ENCODE measurements around the gene F8.

The F8 gene

GRCh38 chrX:155022585-155022984 is at the start of gene F8:
Gene F8 (minus strand): TSS chrX:155022723. CDS start chrX:155022552, 171 bp downstream.
- no peak for DNase-seq (ENCODE audit: low read depth in 2 of 2)

DNA sequence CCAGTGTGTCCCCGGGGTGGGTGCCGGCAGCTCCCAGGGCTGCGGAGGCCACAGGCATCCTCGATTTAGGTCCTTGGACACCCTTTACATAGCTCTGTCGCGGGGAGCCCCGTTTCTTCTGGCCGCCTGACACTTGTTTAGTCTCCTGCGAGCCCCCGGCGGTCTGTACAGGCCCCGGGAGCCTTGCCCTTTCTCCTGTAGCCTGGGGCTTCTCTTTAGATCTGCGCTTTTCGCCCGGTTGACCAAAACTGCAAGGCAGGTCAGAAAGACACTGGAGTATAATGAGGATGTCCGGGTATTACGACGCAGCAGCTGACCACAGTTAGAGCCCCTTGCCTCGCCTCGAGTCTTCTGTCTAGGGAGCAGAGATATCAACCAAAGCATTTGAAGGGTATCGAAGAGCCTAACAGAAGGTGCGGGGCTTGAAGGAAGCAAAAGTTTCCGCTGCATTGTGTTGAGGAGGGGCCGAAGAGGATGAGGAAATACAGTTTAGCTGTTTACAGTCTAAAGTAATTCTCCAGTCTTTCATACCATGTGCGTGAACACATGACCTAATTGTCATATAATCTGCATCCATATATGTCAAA is 49.3 kb upstream of the F8 start:
- DNase-seq (ENCODE audit: low read depth in 2 of 2): no peak

DNA sequence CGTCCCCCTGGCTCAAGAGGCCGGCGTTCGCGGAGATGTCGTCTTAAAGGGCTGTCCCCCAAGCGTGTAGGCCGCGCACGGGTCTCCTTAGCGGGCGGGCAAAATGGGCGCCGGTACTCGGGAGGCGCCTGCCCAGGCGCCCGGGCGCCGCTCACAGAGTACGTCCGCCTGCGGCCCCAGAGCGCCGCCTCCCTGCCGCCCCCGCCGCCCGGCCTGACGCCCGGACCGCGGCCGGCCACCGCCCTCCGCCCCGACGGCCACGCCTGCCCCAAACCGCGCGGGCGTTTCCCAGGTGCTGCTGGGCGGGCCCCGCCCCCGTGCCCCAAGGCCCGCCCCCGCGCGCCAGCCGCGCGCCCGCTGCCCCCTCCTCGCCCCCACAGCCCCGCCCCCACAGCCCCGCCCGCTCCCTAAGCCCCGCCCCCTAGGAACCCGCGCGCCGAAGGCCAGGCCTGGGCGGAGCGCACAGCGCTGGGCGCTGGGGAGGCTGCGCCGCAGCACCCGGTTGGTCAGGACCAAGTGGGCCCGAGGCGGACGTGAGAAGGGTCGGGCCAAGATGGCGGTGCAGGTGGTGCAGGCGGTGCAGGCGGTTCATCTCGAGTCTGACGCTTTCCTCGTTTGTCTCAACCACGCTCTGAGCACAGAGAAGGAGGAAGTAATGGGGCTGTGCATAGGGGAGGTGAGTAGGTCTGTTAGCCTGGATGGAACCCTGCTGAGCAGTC is 48.6 kb upstream of the F8 start, which contains the start of the genes BRCC3, CMC4 and MTCP1:
Gene BRCC3, plus strand, starts transcription at position 534 of the 719 bp plus-strand sequence. Its CDS starts 20 bp downstream, at position 554.
Gene CMC4, minus strand, starts transcription at position 162 of the 719 bp plus-strand sequence. CDS start 7,113 bp downstream, outside the sequence.
Gene MTCP1, minus strand, starts transcription at position 162 of the 719 bp plus-strand sequence. CDS start 5,126 bp downstream, outside the sequence.
- DNase-seq (ENCODE audit: low read depth in 2 of 2): peak; percentile 34 to 72

DNA sequence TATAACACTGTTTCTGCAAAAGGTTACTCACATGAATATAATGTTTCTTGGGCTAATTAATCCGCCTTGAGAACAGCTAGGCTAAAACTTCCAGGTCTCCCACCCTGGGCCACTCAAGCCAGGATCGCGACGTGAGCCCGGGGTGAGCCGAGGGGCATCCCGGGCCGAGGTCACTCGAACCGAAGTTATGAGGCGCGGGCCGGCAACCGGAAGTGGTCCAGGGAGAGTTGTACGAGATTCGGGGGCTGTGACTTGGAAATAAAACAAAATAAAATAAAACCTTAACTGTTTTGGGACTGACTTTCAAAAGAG is 48.1 kb upstream of the F8 start:
- DNase-seq (ENCODE audit: low read depth in 2 of 2): no peak

GRCh38 chrX:155070038-155070437 is 47.5 kb upstream of the F8 start:
- DNase-seq (ENCODE audit: low read depth in 2 of 2): no peak

- no peak for DNase-seq (ENCODE audit: low read depth in 2 of 2)
Observed at GRCh38 chrX:155069414-155069813, 46.9 kb upstream of the F8 start.

DNA sequence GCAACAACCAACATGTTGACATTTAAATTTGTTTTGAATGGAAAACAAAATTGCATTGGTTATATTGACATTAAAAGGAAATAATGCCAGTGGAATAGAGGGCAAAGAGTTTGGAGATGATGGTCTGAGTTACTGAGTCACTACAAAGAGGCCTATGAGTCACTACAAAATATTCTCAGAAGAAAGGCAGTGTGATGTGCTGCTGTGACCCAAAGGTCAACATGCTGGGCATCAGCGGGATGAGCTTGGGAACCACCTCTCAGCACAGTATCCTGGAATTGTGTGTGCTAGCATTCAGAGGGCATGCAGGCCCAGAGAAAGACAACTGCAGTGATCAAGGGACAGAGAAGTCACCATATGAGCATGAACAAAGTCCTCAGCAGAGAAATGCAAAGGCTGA is 45.6 kb upstream of the F8 start:
- no peak for DNase-seq (ENCODE audit: low read depth in 2 of 2)

- no peak for DNase-seq (ENCODE audit: low read depth in 2 of 2)
Observed at GRCh38 chrX:155065035-155065734, 42.7 kb upstream of the F8 start.

- DNase-seq (ENCODE audit: low read depth in 2 of 2): no peak
Observed at GRCh38 chrX:155061760-155062159, 39.2 kb upstream of the F8 start.

DNA sequence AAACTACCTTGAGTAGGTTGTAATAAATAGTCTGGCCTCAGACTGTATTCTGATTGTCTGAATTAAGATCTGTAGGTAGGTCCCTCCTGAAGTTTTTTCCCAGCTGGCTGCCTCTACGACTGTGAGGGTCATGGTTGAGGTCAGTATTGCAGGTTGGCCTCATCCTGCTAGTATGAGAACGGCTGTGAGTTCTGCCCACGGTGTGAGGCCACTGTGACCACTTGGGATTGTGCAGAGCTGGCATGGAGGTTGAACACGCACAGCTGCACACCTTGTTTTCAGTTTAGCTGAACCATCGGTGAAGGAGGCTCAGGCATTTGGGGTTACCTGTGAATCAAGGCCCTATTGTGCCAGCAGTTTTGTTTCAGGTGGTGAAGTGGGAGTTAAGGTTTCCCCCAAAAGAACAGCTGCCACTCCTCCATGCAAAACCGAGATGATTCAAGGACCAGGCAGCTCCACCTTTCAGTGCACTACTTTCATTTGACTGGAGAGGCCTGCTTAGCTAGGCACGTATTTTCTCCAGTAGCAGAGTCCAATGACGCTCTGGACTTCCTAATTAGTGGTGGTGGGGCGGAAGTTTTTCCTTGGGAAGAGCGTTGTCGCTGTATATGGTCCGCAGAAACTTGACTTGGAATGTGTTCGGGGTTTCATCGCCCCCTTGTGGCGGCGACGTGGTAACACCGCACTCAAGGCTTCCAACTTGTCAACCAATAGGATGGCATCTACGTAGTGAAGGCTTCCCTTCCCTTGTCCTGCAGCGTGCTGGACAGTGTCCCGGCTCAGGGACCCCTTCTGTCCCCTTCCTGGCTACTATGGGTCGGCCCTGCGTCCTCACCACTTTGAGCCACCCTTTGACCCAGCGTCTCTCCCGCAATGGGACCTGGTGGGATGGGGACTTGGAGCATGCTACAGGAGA is 34.6 kb upstream of the F8 start:
- DNase-seq (ENCODE audit: low read depth in 2 of 2): peak in 1 of 2 donors; percentile 21

- DNase-seq (ENCODE audit: low read depth in 2 of 2): no peak
Observed at GRCh38 chrX:155056471-155056870, 33.9 kb upstream of the F8 start.

GRCh38 chrX:155055494-155055893 is 33.0 kb upstream of the F8 start:
- no peak for DNase-seq (ENCODE audit: low read depth in 2 of 2)

GRCh38 chrX:155054255-155054654 is 31.7 kb upstream of the F8 start:
- no peak for DNase-seq (ENCODE audit: low read depth in 2 of 2)

DNA sequence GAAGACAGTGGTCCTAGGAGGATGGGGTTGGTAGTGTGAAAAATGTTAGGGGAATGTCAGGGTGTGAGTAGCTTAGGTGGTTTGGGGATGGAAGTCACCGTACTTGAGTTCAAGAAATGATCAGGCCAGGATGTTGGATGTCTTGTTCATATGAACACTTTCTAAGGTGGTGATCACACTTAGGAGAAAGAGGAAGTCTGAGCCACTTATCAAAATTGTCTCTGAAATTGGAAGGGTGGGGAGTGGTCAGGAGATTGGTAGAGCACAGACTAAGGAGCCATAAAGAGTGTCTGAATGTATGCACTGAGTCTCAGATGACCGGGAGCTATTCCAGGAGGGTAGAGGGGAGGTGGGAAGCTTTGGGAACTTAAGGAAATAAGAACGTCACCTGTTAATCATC is 31.1 kb upstream of the F8 start:
- DNase-seq (ENCODE audit: low read depth in 2 of 2): no peak

DNA sequence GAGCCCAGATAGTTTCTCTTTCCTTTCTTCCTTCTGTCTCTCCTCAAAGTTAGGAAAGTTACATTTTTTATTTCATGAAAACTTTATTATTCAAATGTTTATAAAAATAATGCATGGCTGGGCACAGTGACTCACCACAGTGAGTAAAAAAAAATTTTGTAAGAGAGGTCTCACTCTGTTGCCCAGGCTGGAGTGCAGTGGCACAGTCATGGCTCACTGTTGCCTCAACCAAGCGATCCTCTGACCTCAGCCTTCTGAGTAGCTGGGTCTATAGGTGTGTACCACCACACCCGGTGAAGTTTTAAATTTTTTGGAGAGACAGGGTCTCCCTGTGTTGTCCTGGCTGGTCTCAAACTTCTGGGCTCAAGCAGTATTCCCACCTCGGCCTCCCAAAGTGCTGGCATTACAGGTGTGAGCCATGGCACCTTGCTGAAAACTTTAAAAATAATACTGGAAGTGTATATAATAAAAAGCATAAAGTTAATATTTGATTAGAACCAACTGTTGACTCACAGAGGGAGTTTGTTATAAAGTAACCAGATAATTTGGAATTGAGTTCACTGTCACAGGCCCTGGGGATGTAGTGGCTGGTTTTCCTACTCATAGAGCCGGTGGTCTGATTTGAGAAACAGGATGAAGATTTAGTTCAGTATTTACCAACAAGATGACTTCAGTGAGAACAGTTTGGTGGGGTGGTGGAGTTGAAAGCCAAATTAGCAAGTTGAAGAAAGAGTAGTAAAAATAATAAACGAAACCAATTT is 30.4 kb upstream of the F8 start:
- DNase-seq (ENCODE audit: low read depth in 2 of 2): no peak

- no peak for DNase-seq (ENCODE audit: low read depth in 2 of 2)
Observed at GRCh38 chrX:155048977-155049619, 26.6 kb upstream of the F8 start.

- no peak for DNase-seq (ENCODE audit: low read depth in 2 of 2)
Observed at GRCh38 chrX:155046811-155047528, 24.4 kb upstream of the F8 start.

- DNase-seq (ENCODE audit: low read depth in 2 of 2): no peak
Observed at GRCh38 chrX:155046129-155046810, 23.7 kb upstream of the F8 start.

- no peak for DNase-seq (ENCODE audit: low read depth in 2 of 2)
Observed at GRCh38 chrX:155035688-155036087, 13.2 kb upstream of the F8 start.

All from stimulated activated CD8-positive, alpha-beta memory T cell treated with anti-CD3 and anti-CD28 coated beads, Interleukin-7, amount 100 ng/mL, for 4 hours (primary cell).